ENCODE results near the gene ABLIM2.

Gene ABLIM2

GRCh38 chr4:8070736-8071718 lies 87.6 kb downstream of the ABLIM2 start:
- no peak for DNase-seq (ENCODE audit: low read depth in 2 of 2)

- DNase-seq (ENCODE audit: low read depth in 2 of 2): no peak
Measured at GRCh38 chr4:8069102-8069752, 89.4 kb downstream of the ABLIM2 start.

GRCh38 chr4:8067945-8068896 lies 90.4 kb downstream of the ABLIM2 start:
- DNase-seq (ENCODE audit: low read depth in 2 of 2): no peak

GRCh38 chr4:8067274-8067936 lies 91.2 kb downstream of the ABLIM2 start:
- DNase-seq (ENCODE audit: low read depth in 2 of 2): no peak

- no peak for DNase-seq (ENCODE audit: low read depth in 2 of 2)
Measured at GRCh38 chr4:8066336-8066931, 92.2 kb downstream of the ABLIM2 start.

- no peak for DNase-seq (ENCODE audit: low read depth in 2 of 2)
Measured at GRCh38 chr4:8063974-8064563, 94.5 kb downstream of the ABLIM2 start.

GRCh38 chr4:8061573-8061972 lies 97.0 kb downstream of the ABLIM2 start:
- DNase-seq (ENCODE audit: low read depth in 2 of 2): no peak

GRCh38 chr4:8061145-8061544 lies 97.5 kb downstream of the ABLIM2 start:
- no peak for DNase-seq (ENCODE audit: low read depth in 2 of 2)

GRCh38 chr4:8060632-8061031 lies 98.0 kb downstream of the ABLIM2 start:
- no peak for DNase-seq (ENCODE audit: low read depth in 2 of 2)

- DNase-seq (ENCODE audit: low read depth in 2 of 2): no peak
Measured at GRCh38 chr4:8058031-8058479, 100.6 kb downstream of the ABLIM2 start.

- DNase-seq (ENCODE audit: low read depth in 2 of 2): no peak
Measured at GRCh38 chr4:8055206-8055605, 103.4 kb downstream of the ABLIM2 start.

GRCh38 chr4:8053688-8054449 lies 104.7 kb downstream of the ABLIM2 start:
- no peak for DNase-seq (ENCODE audit: low read depth in 2 of 2)

GRCh38 chr4:8052160-8052691 lies 106.4 kb downstream of the ABLIM2 start:
- no peak for DNase-seq (ENCODE audit: low read depth in 2 of 2)

GRCh38 chr4:8051644-8052043 lies 107.0 kb downstream of the ABLIM2 start:
- no peak for DNase-seq (ENCODE audit: low read depth in 2 of 2)

- no peak for DNase-seq (ENCODE audit: low read depth in 2 of 2)
Measured at GRCh38 chr4:8050555-8051206, 107.9 kb downstream of the ABLIM2 start.

GRCh38 chr4:8050180-8050554 lies 108.4 kb downstream of the ABLIM2 start:
- no peak for DNase-seq (ENCODE audit: low read depth in 2 of 2)

GRCh38 chr4:8048856-8049676 lies 109.5 kb downstream of the ABLIM2 start:
- DNase-seq (ENCODE audit: low read depth in 2 of 2): no peak

Data from activated CD8-positive, alpha-beta memory T cell treated with anti-CD3 and anti-CD28 coated beads for 4 hours (primary cell).